Progenitor cell of endocrine pancreas (in vitro differentiated cells): ENCODE data around the gene ITGBL1. TPM values are rescaled to one million over a fixed set of nuclear protein-coding genes. Genes with fewer than 3 reads are reported as not detected.

Experiments
- DNase-seq: peaks from one replicate; pipeline ENCODE4 v3.0.0; 2021; ENCODE audit warnings: low spot score; ENCODE audit not compliant: unreplicated experiment
- H3K27ac Mint-ChIP-seq: 2 replicates; pipeline ENCODE4 v1.8.0; 2021; ENCODE audit warnings: mild to moderate bottlenecking, moderate library complexity, mixed read lengths
- H3K27me3 Mint-ChIP-seq: 2 replicates; pipeline ENCODE4 v1.8.0; 2021; ENCODE audit warnings: mixed read lengths
- H3K36me3 Mint-ChIP-seq: 2 replicates; pipeline ENCODE4 v1.8.0; 2022; ENCODE audit warnings: mixed read lengths; ENCODE audit not compliant: insufficient read depth
- H3K4me1 Mint-ChIP-seq: 2 replicates; pipeline ENCODE4 v1.8.0; 2021; ENCODE audit warnings: low read depth, mixed read lengths
- H3K4me3 Mint-ChIP-seq: 2 replicates; pipeline ENCODE4 v1.8.0; 2021; ENCODE audit warnings: low read depth, mild to moderate bottlenecking, moderate library complexity, mixed read lengths
- H3K9me3 Mint-ChIP-seq: 2 replicates; pipeline ENCODE4 v1.8.0; 2021; ENCODE audit warnings: low read depth, mixed read lengths
- CTCF ChIP-seq: fragments of 200-600 bp; sonication (generic); IDR thresholded peaks from one replicate; pipeline ENCODE4 v1.5.0; 2021; ENCODE audit warnings: antibody characterized with exemption, mild to moderate bottlenecking; ENCODE audit not compliant: unreplicated experiment
- total RNA-seq: library from RNA; stranded (reverse); gene quantifications from 2 replicates; pipeline ENCODE4 v1.2.1, GENCODE V29; 2021

The ITGBL1 gene
- total RNA-seq, 1 donor from 2014 or later, result not detected

- TF ChIP-seq CTCF, result no peak
- H3K27ac Mint-ChIP-seq, result no peak overlapping the region
- H3K4me3 Mint-ChIP-seq, result no peak overlapping the region
- H3K4me1 Mint-ChIP-seq, result peaks cover 8% of the 10 kb centered on the region
- peaks cover 4% of the 10 kb centered on the region for H3K9me3 Mint-ChIP-seq
- H3K27me3 Mint-ChIP-seq, result peaks cover 15% of the 10 kb centered on the region
- no peak for DNase-seq
- H3K36me3 Mint-ChIP-seq, result no peaks in the 10 kb centered on the region
Measured at GRCh38 chr13:101707659-101708058, 255.2 kb downstream of the ITGBL1 start.

DNA sequence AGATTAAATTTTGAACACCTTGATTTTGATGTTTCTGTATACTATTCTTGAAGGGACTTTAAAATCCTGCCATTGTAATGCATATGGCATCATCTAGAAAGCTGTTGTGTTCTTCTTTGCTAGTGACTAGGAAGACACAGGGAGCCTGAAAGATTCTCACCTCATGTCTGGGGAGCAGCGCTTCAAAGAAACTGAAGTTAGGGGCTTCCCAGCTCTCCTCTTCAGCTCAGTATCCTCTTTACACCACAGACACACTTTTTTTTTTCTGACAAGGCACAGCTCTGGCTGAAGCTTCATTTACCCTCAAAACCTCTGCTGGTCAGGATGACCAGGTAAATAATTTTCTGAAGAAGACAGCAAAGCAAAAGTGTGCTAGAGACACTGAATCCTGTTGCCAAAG is 255.6 kb downstream of the ITGBL1 start:
- no peak for DNase-seq
- H3K36me3 Mint-ChIP-seq, result no peaks in the 10 kb centered on the region
- H3K27ac Mint-ChIP-seq, result no peak overlapping the region
- TF ChIP-seq CTCF, result no peak
- peaks cover 15% of the 10 kb centered on the region for H3K27me3 Mint-ChIP-seq
- H3K9me3 Mint-ChIP-seq, result peaks cover 4% of the 10 kb centered on the region
- H3K4me1 Mint-ChIP-seq, result peaks cover 8% of the 10 kb centered on the region
- no peak overlapping the region for H3K4me3 Mint-ChIP-seq

- H3K36me3 Mint-ChIP-seq, result no peaks in the 10 kb centered on the region
- TF ChIP-seq CTCF, result no peak
- H3K27ac Mint-ChIP-seq, result no peak overlapping the region
- DNase-seq, result no peak
- no peak overlapping the region for H3K4me3 Mint-ChIP-seq
- no peaks in the 10 kb centered on the region for H3K9me3 Mint-ChIP-seq
- H3K4me1 Mint-ChIP-seq, result peaks cover 7% of the 10 kb centered on the region
- H3K27me3 Mint-ChIP-seq, result peaks cover 15% of the 10 kb centered on the region
Measured at GRCh38 chr13:101709952-101710351, 257.5 kb downstream of the ITGBL1 start.

DNA sequence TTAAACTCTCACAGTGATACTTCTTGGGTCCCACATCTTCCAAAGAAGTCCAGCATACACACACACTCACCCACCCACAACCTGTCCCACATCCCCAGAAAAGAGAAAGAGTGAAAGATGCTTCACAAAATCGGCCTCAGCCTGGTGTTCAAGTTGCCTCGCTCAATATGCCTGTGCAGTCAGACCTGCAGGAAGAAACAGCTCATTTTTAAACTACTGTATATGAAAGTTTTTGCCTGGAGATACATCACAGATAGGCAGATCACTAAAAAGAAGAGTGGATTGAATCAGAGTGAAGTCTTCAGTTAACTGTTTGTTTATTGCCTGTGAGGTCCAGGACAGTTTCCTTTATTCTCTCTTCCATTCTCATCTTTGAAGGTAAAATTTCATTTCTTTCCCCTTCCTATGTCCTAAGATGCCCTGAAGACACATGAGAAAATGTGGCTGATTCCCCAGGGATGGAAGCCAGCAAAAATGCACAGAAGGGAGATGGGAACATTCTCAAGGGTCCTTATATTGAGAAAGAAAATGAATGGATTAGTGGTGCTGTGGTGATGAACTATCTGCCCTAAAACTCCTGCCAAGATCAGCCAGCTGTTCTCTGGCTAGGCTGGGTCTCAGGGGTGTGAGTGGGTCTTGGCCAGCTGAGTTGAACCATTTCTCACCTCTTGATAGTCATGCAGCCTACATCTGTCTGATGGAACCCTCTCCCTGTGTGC is 259.0 kb downstream of the ITGBL1 start:
- H3K27me3 Mint-ChIP-seq, result peaks cover 15% of the 10 kb centered on the region
- H3K9me3 Mint-ChIP-seq, result no peaks in the 10 kb centered on the region
- H3K27ac Mint-ChIP-seq, result no peak overlapping the region
- no peaks in the 10 kb centered on the region for H3K36me3 Mint-ChIP-seq
- no peak overlapping the region for H3K4me3 Mint-ChIP-seq
- TF ChIP-seq CTCF, result no peak
- peaks cover 7% of the 10 kb centered on the region for H3K4me1 Mint-ChIP-seq
- DNase-seq, result no peak

GRCh38 chr13:101712026-101712348 is 259.5 kb downstream of the ITGBL1 start:
- Mint-ChIP-seq H3K4me3 (no peak overlapping the region), H3K9me3 (no peaks in the 10 kb centered on the region)

More at GRCh38 chr13:101712026-101712348, 259.5 kb downstream of the ITGBL1 start:
- Mint-ChIP-seq H3K36me3 (no peaks in the 10 kb centered on the region), H3K27ac (no peak overlapping the region), H3K4me1 (peaks cover 7% of the 10 kb centered on the region), H3K27me3 (peaks cover 12% of the 10 kb centered on the region)
- no peak for TF ChIP-seq CTCF
- no peak for DNase-seq
